Measurements from ENCODE around the gene UNC5B. TPM values are rescaled to one million over a fixed set of nuclear protein-coding genes. Genes with fewer than 3 reads are reported as not detected.
A peak's percentile ranks its signal among the peaks of the same experiment; 100 is the strongest.

Gene UNC5B
- total and polyA plus RNA-seq, 4 donors: 10.7 to 43.9 (median 23.5) TPM

- Histone ChIP-seq H3K27ac (ENCODE audit: low read depth, low read length) (peak overlapping the region; percentile 19), H3K27me3 (ENCODE audit: control insufficient read depth, insufficient read depth, low read length) (no peaks in the 10 kb centered on the region), H3K9me3 (ENCODE audit: control insufficient read depth, insufficient read depth, low read length) (no peaks in the 10 kb centered on the region), H3K4me3 (ENCODE audit: low read depth, low read length) (no peak overlapping the region), H3K36me3 (ENCODE audit: control insufficient read depth, insufficient read depth, low read length) (peaks cover 51% of the 10 kb centered on the region), H3K4me1 (ENCODE audit: control insufficient read depth, insufficient read depth, low read length) (peaks cover 7% of the 10 kb centered on the region)
- no peak for DNase-seq (ENCODE audit: low read depth in 4 of 6, low spot score in 6 of 6)
- WGBS (ENCODE audit: insufficient coverage): 68% methylated on average over 12 of the region's 14 CpGs
These were observed 86.9 kb downstream of the UNC5B start for GRCh38 chr10:71299071-71299785.

DNA sequence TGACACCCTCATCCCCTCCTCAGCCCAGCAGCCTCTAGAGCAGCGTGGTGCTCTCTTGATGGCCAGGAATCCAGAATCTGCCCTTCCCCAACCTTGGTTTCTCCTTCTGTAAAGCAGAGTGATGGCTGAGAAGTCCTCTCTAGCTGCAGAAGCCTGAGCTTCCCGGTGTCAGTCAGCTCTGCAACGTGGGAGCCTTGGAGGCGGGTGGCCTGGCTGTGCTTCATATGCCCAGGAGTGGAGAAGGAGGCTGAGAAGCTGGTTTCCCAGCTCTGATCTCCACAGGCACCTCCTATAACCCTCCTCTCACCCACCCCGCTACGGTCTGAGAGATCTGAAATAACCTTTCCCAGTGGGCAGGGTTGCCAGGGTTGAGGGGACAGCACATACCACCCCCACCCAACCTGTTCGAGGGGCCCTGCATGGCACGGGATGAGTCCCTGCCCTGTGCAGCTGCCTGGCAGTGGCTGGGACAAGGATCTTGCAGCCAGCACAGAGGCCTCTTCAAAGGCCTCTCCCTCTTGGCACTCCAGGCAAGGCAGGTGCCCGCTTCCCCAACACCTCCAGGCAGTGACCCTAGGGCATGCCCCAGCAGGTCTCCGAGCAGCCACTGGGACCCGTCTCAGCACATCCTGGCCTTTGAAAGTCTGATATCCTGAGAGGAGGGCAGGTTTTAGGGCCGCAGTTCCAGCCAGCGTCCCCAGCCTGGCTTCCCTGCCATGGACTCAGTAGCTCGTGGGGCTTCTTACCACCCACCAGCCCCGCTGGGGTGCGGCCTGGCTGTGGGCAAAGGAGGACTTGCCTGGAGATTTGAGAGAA lies 88.4 kb downstream of the UNC5B start:
- Histone ChIP-seq H3K4me1 (ENCODE audit: control insufficient read depth, insufficient read depth, low read length) (peaks cover 7% of the 10 kb centered on the region), H3K27me3 (ENCODE audit: control insufficient read depth, insufficient read depth, low read length) (no peaks in the 10 kb centered on the region), H3K27ac (ENCODE audit: low read depth, low read length) (no peak overlapping the region), H3K36me3 (ENCODE audit: control insufficient read depth, insufficient read depth, low read length) (peaks cover 39% of the 10 kb centered on the region), H3K4me3 (ENCODE audit: low read depth, low read length) (no peak overlapping the region), H3K9me3 (ENCODE audit: control insufficient read depth, insufficient read depth, low read length) (no peaks in the 10 kb centered on the region)
- DNase-seq (ENCODE audit: low read depth in 4 of 6, low spot score in 6 of 6): no peak
- 85% methylated on average over 11 of the region's 16 CpGs for WGBS (ENCODE audit: insufficient coverage)

DNA sequence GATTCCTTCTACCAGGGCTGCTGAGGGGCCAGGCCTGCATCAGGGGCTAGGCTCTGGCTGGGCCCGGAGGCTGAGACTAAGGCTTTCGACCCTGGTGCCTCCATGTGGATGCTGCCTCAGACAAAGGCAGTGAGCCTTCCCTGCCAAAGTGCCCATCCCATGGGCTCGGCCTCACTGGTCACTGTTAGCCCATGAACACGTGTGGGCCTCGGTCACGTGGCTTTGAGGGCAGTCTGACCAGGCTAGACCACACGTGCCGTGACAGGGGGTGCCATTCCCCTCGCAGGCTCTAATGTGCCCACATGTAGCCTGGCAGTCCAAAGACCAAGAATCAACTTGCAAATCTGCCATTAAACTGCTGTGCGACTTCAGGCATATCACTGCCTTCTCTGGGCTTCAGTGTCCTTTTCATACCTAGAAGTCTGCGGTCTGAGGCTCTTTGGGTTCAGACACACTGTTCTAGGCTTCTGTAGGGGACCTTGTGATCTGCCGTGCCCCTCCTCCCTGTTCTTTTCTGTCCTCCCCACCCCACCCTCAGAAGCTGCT lies 89.1 kb downstream of the UNC5B start:
- H3K9me3 ChIP-seq (ENCODE audit: control insufficient read depth, insufficient read depth, low read length): no peaks in the 10 kb centered on the region
- DNase-seq (ENCODE audit: low read depth in 4 of 6, low spot score in 6 of 6): no peak
- H3K4me3 ChIP-seq (ENCODE audit: low read depth, low read length): no peak overlapping the region
- peaks cover 32% of the 10 kb centered on the region for H3K36me3 ChIP-seq (ENCODE audit: control insufficient read depth, insufficient read depth, low read length)
- WGBS (ENCODE audit: insufficient coverage): 95% methylated on average over 12 of the region's 12 CpGs
- no peaks in the 10 kb centered on the region for H3K27me3 ChIP-seq (ENCODE audit: control insufficient read depth, insufficient read depth, low read length)
- H3K4me1 ChIP-seq (ENCODE audit: control insufficient read depth, insufficient read depth, low read length): peaks cover 7% of the 10 kb centered on the region
- no peak overlapping the region for H3K27ac ChIP-seq (ENCODE audit: low read depth, low read length)

GRCh38 chr10:71302451-71302850 lies 90.1 kb downstream of the UNC5B start:
- H3K9me3 ChIP-seq (ENCODE audit: control insufficient read depth, insufficient read depth, low read length): no peaks in the 10 kb centered on the region
- no peaks in the 10 kb centered on the region for H3K27me3 ChIP-seq (ENCODE audit: control insufficient read depth, insufficient read depth, low read length)
- 67% methylated on average over 1 of the region's 4 CpGs for WGBS (ENCODE audit: insufficient coverage)
- peaks cover 7% of the 10 kb centered on the region for H3K4me1 ChIP-seq (ENCODE audit: control insufficient read depth, insufficient read depth, low read length)
- no peak overlapping the region for H3K4me3 ChIP-seq (ENCODE audit: low read depth, low read length)
- DNase-seq (ENCODE audit: low read depth in 4 of 6, low spot score in 6 of 6): no peak
- H3K27ac ChIP-seq (ENCODE audit: low read depth, low read length): no peak overlapping the region
- H3K36me3 ChIP-seq (ENCODE audit: control insufficient read depth, insufficient read depth, low read length): peaks cover 30% of the 10 kb centered on the region

DNA sequence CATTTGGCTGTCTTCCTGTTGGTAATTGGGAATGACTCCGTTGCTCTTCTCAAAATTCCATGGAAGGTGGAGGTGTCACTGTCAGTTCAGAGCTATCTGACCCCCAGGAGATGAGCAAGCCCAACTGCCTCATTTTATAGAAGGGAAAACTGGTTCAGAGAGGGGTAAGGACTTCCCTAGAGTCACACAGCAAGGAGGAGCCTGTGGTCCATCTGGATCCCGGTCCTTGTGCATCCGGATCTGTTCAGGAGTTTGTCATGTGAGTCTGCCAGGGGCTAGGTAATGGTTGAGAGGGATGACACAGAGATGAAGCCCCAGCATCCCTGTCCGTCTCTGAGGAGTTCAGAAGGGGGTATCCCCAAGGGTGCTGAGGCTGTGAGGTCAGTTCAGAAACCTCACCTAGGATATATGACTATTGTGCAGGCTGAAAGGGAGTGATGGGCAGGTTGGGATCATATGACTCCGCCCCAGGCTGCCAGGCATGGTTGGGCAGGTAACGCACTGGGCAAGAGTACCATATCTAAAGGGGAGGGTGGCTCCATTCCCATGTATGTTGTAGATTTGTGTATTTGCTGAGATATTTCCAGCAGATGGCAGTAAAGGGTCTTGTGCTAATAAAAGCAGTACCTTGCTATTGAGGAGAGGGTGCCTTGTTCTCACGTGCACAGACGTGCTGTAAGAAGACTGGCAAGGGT lies 90.7 kb downstream of the UNC5B start:
- no peaks in the 10 kb centered on the region for H3K9me3 ChIP-seq (ENCODE audit: control insufficient read depth, insufficient read depth, low read length)
- 66% methylated on average over 7 of the region's 8 CpGs for WGBS (ENCODE audit: insufficient coverage)
- H3K27ac ChIP-seq (ENCODE audit: low read depth, low read length): no peak overlapping the region
- peaks cover 7% of the 10 kb centered on the region for H3K4me1 ChIP-seq (ENCODE audit: control insufficient read depth, insufficient read depth, low read length)
- no peaks in the 10 kb centered on the region for H3K27me3 ChIP-seq (ENCODE audit: control insufficient read depth, insufficient read depth, low read length)
- DNase-seq (ENCODE audit: low read depth in 4 of 6, low spot score in 6 of 6): peak in 3 of 6 donors; percentile 45 to 92 (median 77)
- H3K36me3 ChIP-seq (ENCODE audit: control insufficient read depth, insufficient read depth, low read length): peaks cover 24% of the 10 kb centered on the region
- no peak overlapping the region for H3K4me3 ChIP-seq (ENCODE audit: low read depth, low read length)

DNA sequence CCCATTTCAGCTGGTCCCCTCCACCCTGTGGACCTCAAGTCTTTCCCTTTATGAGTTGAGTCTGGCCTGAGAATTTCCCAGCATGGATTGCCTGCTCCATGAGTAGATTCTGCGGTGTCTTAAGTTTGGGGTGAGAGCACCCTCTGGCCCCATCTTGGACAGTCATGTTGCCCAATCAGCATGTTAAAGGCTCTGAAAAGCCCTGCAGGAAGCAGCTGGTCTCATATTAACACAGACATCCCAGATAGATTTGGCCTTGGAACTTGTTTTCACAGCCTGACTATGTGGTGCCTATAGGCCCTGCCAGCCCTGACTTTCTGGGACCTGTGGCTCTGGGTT lies 91.2 kb downstream of the UNC5B start:
- H3K4me3 ChIP-seq (ENCODE audit: low read depth, low read length): no peak overlapping the region
- no peak for DNase-seq (ENCODE audit: low read depth in 4 of 6, low spot score in 6 of 6)
- no peaks in the 10 kb centered on the region for H3K9me3 ChIP-seq (ENCODE audit: control insufficient read depth, insufficient read depth, low read length)
- H3K36me3 ChIP-seq (ENCODE audit: control insufficient read depth, insufficient read depth, low read length): peaks cover 24% of the 10 kb centered on the region
- H3K27me3 ChIP-seq (ENCODE audit: control insufficient read depth, insufficient read depth, low read length): no peaks in the 10 kb centered on the region
- H3K4me1 ChIP-seq (ENCODE audit: control insufficient read depth, insufficient read depth, low read length): peaks cover 11% of the 10 kb centered on the region
- WGBS (ENCODE audit: insufficient coverage): no CpG with 5 or more reads among the region's 1 CpG
- no peak overlapping the region for H3K27ac ChIP-seq (ENCODE audit: low read depth, low read length)

- no peaks in the 10 kb centered on the region for H3K9me3 ChIP-seq (ENCODE audit: control insufficient read depth, insufficient read depth, low read length)
- no peaks in the 10 kb centered on the region for H3K27me3 ChIP-seq (ENCODE audit: control insufficient read depth, insufficient read depth, low read length)
- no peak overlapping the region for H3K4me3 ChIP-seq (ENCODE audit: low read depth, low read length)
- H3K4me1 ChIP-seq (ENCODE audit: control insufficient read depth, insufficient read depth, low read length): peaks cover 4% of the 10 kb centered on the region
- no peak overlapping the region for H3K27ac ChIP-seq (ENCODE audit: low read depth, low read length)
- no peak for DNase-seq (ENCODE audit: low read depth in 4 of 6, low spot score in 6 of 6)
- WGBS (ENCODE audit: insufficient coverage): 61% methylated on average over 4 of the region's 6 CpGs
- H3K36me3 ChIP-seq (ENCODE audit: control insufficient read depth, insufficient read depth, low read length): peaks cover 16% of the 10 kb centered on the region
These were observed 92.5 kb downstream of the UNC5B start for GRCh38 chr10:71304914-71305313.

DNA sequence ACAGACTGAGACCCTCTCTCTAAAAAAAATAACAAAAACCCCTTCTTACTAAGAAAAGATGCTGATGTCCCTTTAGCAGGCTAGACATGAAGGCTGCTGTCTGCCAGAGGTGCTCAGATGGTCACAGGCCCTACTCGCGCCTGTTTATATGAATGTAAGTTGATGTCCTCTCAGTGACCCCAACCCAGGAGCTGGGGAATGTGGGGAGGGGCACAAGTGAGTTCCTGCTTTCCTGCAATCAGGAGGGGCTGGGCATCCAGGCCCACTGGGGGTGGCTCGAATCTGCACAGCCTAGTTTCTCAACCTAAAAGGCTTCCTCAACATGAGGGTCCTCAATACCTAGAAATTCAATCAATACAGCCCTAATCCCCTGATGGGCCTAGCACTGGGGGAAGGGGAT lies 94.6 kb downstream of the UNC5B start:
- H3K9me3 ChIP-seq (ENCODE audit: control insufficient read depth, insufficient read depth, low read length): no peaks in the 10 kb centered on the region
- H3K36me3 ChIP-seq (ENCODE audit: control insufficient read depth, insufficient read depth, low read length): no peaks in the 10 kb centered on the region
- H3K4me3 ChIP-seq (ENCODE audit: low read depth, low read length): no peak overlapping the region
- no peaks in the 10 kb centered on the region for H3K27me3 ChIP-seq (ENCODE audit: control insufficient read depth, insufficient read depth, low read length)
- H3K27ac ChIP-seq (ENCODE audit: low read depth, low read length): no peak overlapping the region
- peaks cover 4% of the 10 kb centered on the region for H3K4me1 ChIP-seq (ENCODE audit: control insufficient read depth, insufficient read depth, low read length)
- no peak for DNase-seq (ENCODE audit: low read depth in 4 of 6, low spot score in 6 of 6)
- WGBS (ENCODE audit: insufficient coverage): 57% methylated on average over 3 of the region's 3 CpGs

DNA sequence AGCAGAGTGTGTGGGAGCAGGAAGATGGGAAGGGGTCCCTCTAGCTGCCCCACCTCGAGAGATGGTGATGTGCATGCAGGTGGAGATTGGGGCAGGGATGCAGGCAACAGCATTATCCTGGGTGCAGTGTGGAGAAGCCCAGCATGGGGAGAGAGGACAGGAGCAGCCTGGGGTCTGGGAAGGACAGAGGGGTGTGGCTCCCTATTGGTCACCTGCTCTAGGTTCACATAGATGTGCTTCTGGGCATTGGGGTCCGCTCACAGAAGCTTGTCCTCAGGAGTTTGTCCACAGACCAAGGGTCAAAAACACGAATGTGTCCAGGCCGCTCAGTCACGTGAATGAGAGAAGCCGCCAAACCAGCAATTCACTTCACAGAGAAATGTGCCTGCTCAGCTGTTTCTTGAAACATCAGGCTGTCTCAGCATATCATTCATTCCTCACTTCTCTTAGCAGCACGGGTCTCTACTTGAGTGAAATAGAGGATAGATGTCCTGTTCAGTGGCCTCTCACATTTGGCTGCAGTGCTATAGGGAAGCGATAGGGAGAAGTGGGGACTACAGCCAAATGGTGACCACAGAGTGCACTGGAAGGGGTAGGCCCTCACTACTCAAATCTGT lies 95.2 kb downstream of the UNC5B start:
- WGBS (ENCODE audit: insufficient coverage): 77% methylated on average over 7 of the region's 8 CpGs
- H3K4me3 ChIP-seq (ENCODE audit: low read depth, low read length): no peak overlapping the region
- H3K27ac ChIP-seq (ENCODE audit: low read depth, low read length): no peak overlapping the region
- H3K27me3 ChIP-seq (ENCODE audit: control insufficient read depth, insufficient read depth, low read length): no peaks in the 10 kb centered on the region
- peak in 2 of 6 donors; percentile 49 to 57 for DNase-seq (ENCODE audit: low read depth in 4 of 6, low spot score in 6 of 6)
- no peaks in the 10 kb centered on the region for H3K9me3 ChIP-seq (ENCODE audit: control insufficient read depth, insufficient read depth, low read length)
- H3K4me1 ChIP-seq (ENCODE audit: control insufficient read depth, insufficient read depth, low read length): peaks cover 4% of the 10 kb centered on the region
- no peaks in the 10 kb centered on the region for H3K36me3 ChIP-seq (ENCODE audit: control insufficient read depth, insufficient read depth, low read length)

All from spinal cord (tissue), 10 donors.